ENCODE results near the gene MPND. TPM values are rescaled to one million over a fixed set of nuclear protein-coding genes. Genes with fewer than 3 reads are reported as not detected.

Gene MPND
- total RNA-seq, 2 donors from 2014 or later = 21.1 to 22.3 TPM

DNA sequence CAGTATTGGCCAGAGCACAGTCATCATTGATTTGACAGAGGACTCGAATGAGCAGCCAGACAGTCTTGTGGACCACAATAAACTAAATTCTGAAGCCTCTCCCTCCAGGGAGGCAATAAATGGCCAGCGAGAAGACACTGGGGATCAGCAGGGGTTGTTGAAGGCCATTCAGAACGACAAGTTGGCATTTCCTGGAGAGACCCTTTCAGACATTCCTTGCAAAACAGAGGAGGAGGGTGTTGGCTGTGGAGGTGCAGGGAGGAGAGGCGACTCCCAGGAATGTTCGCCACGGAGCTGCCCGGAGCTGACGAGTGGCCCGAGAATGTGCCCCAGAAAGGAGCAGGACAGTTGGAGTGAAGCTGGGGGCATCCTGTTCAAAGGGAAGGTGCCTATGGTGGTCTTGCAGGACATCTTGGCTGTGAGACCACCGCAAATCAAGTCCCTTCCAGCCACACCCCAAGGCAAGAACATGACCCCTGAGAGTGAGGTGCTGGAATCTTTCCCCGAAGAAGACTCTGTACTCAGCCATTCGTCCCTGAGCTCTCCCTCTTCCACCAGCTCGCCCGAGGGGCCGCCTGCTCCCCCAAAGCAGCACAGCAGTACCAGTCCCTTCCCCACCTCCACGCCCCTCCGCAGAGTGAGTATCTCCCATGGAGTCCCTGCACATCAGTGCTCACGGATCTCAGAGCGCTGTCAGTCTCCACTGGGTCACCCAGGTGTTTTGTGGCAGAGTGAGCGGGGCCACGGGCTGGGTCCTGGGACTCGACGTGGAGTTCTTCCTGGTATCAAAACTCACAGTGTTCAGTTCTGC is 66.0 kb downstream of the MPND start:
- ATAC-seq (no peak), DNase-seq (no peak)
- intact Hi-C loops (cut with DNase I) = loop anchor here (10.0 kb wide), 2 partner anchors 45 to 55 kb away; partner anchors contain the start of gene UBXN6 (in 2 of the 2)

Other genes with a start within 250 kb of the MPND start
- 100 to 1,000 TPM; 109 to 118 TPM for gene MAP2K2, start 219.4 kb upstream of the MPND start, total RNA-seq
- not detected for gene CREB3L3, start 189.9 kb upstream of the MPND start, total RNA-seq
- gene SIRT6, start 161.0 kb upstream of the MPND start, total RNA-seq = 10 to 100 TPM; 13.0 to 21.8 TPM
- gene ANKRD24, start 160.9 kb upstream of the MPND start, total RNA-seq = 1 to 10 TPM in 1 of 2 donors, under 1 TPM in 1; 0.86 to 1.2 TPM
- gene EBI3, start 114.0 kb upstream of the MPND start, total RNA-seq = 1 to 10 TPM; 1.2 TPM
- gene YJU2, start 96.5 kb upstream of the MPND start, total RNA-seq = 10 to 100 TPM in 1 of 2 donors, 1 to 10 TPM in 1; 8.5 to 11.8 TPM
- gene SHD, start 64.3 kb upstream of the MPND start, total RNA-seq = 10 to 100 TPM; 21.4 to 37.0 TPM
- under 1 TPM in 1 of 2 donors, not detected in 1; 0.29 TPM for gene TMIGD2, start 41.2 kb upstream of the MPND start, total RNA-seq
- not detected for gene FSD1, start 39.0 kb upstream of the MPND start, total RNA-seq
- gene STAP2, start 4.7 kb upstream of the MPND start, total RNA-seq = 1 to 10 TPM; 4.8 to 8.2 TPM
- 10 to 100 TPM; 31.4 to 39.4 TPM for gene SH3GL1, start 57.0 kb downstream of the MPND start, total RNA-seq
- gene CHAF1A, start 59.1 kb downstream of the MPND start, total RNA-seq = 1 to 10 TPM; 5.2 to 8.4 TPM
- gene UBXN6, start 114.2 kb downstream of the MPND start, total RNA-seq = 100 to 1,000 TPM in 1 of 2 donors, 10 to 100 TPM in 1; 96.9 to 101 TPM
- gene HDGFL2, start 128.7 kb downstream of the MPND start, total RNA-seq = 10 to 100 TPM; 20.9 to 25.9 TPM
- gene PLIN4, start 174.9 kb downstream of the MPND start, total RNA-seq = 100 to 1,000 TPM; 331 to 357 TPM
- 10 to 100 TPM; 32.7 to 47.8 TPM for gene PLIN5, start 191.7 kb downstream of the MPND start, total RNA-seq
- gene LRG1, start 196.5 kb downstream of the MPND start, total RNA-seq = 1 to 10 TPM in 1 of 2 donors, under 1 TPM in 1; 0.88 to 1.1 TPM
- gene SEMA6B, start 216.1 kb downstream of the MPND start, total RNA-seq = 10 to 100 TPM; 15.0 to 24.8 TPM

Data from left cardiac atrium (tissue), 4 donors.